ENCODE measurements around the gene CYTH4.

Gene CYTH4

GRCh38 chr22:37304595-37305343 lies 22.5 kb downstream of the CYTH4 start:
- peaks cover 23% of the 10 kb centered on the region for H3K4me1 ChIP-seq (ENCODE audit: control insufficient read depth, insufficient read depth, low read length)
- H3K27ac ChIP-seq (ENCODE audit: low read length): no peak overlapping the region
- H3K36me3 ChIP-seq (ENCODE audit: control insufficient read depth in 2 of 2, insufficient read depth in 2 of 2, low read length in 2 of 2): no peaks in the 10 kb centered on the region
- H3K9me3 ChIP-seq (ENCODE audit: control insufficient read depth in 2 of 2, low read length in 2 of 2): no peaks in the 10 kb centered on the region
- H3K27me3 ChIP-seq (ENCODE audit: control insufficient read depth in 1 of 2, insufficient read depth in 2 of 2, low read length in 2 of 2): no peaks in the 10 kb centered on the region
- no peak overlapping the region for H3K9ac ChIP-seq (ENCODE audit: low read length in 2 of 2)
- no peak overlapping the region for H3K4me3 ChIP-seq (ENCODE audit: low read length in 2 of 2)

DNA sequence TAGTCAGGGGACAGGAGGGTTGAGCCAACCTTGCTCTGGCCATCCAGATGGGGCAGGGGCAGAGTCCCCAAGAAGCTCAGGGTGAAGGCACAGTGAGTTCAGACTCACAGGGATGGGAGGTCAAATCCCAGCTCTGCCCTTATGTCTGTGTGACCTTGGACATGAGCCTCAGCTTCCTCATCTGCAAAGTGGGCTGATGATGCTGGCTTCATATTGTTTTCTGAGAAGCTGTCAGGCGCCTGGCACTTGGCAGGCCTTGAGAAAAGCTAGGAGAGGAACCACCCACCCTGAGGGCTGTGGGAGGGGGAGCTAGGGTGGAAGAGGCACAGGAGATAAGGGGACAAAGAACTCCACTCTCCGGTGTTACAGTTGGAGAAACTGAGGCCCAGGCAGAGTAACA lies 23.6 kb downstream of the CYTH4 start:
- H3K9me3 ChIP-seq (ENCODE audit: control insufficient read depth in 2 of 2, low read length in 2 of 2): no peaks in the 10 kb centered on the region
- H3K4me3 ChIP-seq (ENCODE audit: low read length in 2 of 2): no peak overlapping the region
- H3K4me1 ChIP-seq (ENCODE audit: control insufficient read depth, insufficient read depth, low read length): peaks cover 23% of the 10 kb centered on the region
- no peak overlapping the region for H3K9ac ChIP-seq (ENCODE audit: low read length in 2 of 2)
- H3K36me3 ChIP-seq (ENCODE audit: control insufficient read depth in 2 of 2, insufficient read depth in 2 of 2, low read length in 2 of 2): no peaks in the 10 kb centered on the region
- H3K27me3 ChIP-seq (ENCODE audit: control insufficient read depth in 1 of 2, insufficient read depth in 2 of 2, low read length in 2 of 2): no peaks in the 10 kb centered on the region
- no peak overlapping the region for H3K27ac ChIP-seq (ENCODE audit: low read length)

DNA sequence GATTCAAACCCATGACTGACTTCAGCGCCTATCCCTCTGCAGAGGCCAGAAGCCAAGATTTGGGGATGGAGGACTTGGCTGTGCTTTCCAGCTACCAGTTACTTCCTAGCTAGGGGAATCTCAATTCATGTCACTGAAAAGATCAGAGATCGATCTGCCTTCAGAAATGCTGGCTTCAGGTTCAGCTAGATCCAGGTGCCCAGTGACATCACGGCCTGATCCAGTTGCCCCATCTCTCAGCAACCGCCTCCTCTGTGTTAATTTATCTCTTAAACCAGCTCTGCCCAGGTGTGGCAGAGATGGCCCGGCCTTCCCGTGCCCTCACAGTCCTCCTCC lies 24.2 kb downstream of the CYTH4 start:
- Histone ChIP-seq H3K9ac (ENCODE audit: low read length in 2 of 2) (no peak overlapping the region), H3K4me3 (ENCODE audit: low read length in 2 of 2) (no peak overlapping the region), H3K27ac (ENCODE audit: low read length) (no peak overlapping the region), H3K27me3 (ENCODE audit: control insufficient read depth in 1 of 2, insufficient read depth in 2 of 2, low read length in 2 of 2) (peaks cover 0 to 2% of the 10 kb centered on the region in 2 donors), H3K9me3 (ENCODE audit: control insufficient read depth in 2 of 2, low read length in 2 of 2) (no peaks in the 10 kb centered on the region), H3K4me1 (ENCODE audit: control insufficient read depth, insufficient read depth, low read length) (peaks cover 23% of the 10 kb centered on the region), H3K36me3 (ENCODE audit: control insufficient read depth in 2 of 2, insufficient read depth in 2 of 2, low read length in 2 of 2) (no peaks in the 10 kb centered on the region)

DNA sequence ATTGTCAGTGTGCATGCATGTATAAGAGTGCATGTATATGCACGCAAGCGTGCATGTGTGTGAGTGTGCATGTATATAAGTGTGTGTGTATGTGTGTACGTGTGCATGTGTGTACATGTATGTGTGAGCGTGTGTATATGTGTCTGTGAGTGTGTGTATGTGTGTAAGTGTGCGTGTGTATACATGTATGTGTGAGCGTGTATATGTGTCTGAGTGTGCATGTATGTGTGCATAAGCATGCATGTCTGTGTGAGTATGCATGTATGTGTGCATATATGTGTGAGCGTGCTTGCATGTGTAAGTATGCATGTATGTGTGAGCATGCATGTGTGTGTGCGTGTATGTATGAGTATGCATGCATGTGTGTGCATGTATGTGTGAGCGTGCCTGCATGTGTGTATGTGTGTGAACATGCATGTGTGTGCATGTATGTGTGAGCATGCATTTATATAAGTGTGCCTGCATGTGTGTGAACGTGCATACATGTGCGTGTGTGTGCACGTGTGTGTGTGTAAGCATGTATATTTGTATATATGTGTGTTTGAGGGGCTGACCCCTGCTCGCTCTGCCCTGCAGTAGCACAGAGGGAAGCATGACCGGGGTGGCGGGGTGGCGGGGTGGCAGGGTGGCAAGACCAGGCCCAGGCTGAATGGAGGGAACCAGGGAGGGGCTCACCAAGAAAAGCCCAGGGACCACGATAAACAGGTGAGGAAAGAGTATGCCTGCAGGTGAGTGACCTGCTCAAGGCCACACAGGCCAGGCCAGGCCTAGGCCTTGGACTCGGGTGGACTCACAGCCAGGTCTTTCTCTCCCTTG lies 26.3 kb downstream of the CYTH4 start:
- H3K27me3 ChIP-seq (ENCODE audit: control insufficient read depth in 1 of 2, insufficient read depth in 2 of 2, low read length in 2 of 2): peaks cover 0 to 2% of the 10 kb centered on the region in 2 donors
- H3K4me1 ChIP-seq (ENCODE audit: control insufficient read depth, insufficient read depth, low read length): peaks cover 23% of the 10 kb centered on the region
- no peaks in the 10 kb centered on the region for H3K9me3 ChIP-seq (ENCODE audit: control insufficient read depth in 2 of 2, low read length in 2 of 2)
- no peak overlapping the region for H3K27ac ChIP-seq (ENCODE audit: low read length)
- H3K9ac ChIP-seq (ENCODE audit: low read length in 2 of 2): no peak overlapping the region
- H3K36me3 ChIP-seq (ENCODE audit: control insufficient read depth in 2 of 2, insufficient read depth in 2 of 2, low read length in 2 of 2): no peaks in the 10 kb centered on the region
- H3K4me3 ChIP-seq (ENCODE audit: low read length in 2 of 2): no peak overlapping the region

DNA sequence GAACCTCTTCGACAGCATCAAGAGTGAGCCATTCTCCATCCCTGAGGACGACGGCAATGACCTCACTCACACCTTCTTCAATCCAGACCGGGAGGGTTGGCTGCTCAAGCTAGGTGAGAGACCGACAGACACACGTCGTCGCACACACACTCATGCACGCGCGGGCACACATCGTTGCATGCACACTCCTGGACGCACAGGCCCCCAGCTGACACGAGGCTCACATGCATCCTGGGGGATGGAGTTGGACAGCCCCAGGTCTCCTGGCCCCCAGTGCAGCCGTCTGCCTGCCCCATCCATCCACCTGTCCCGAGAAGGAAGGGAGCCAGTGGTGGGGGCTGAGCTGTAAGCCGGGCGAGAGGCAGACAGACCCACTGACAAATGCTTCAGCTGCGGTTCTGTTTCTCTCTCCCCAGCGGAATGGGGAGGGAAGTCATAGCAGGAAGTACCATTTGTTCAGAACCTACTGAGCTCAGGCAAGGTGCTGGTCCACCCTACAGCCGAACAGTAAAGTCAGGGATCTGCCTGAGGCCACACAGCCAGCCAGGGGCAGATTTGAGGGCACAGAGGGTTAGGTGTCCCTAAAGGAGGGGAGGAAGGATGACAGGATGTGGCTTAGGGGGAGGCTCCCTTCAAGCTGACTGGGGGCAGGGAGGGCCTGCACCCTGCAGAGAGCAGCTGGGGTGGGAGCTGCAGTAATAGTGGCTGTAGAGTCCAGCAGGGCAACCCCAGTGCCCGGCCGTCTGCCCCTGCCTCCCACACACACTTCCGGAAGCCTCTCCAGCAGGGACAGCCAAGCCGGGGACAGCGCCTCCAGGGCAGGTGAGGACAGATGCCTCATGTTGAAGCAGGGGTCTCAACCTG lies 27.1 kb downstream of the CYTH4 start:
- Histone ChIP-seq H3K27me3 (ENCODE audit: control insufficient read depth in 1 of 2, insufficient read depth in 2 of 2, low read length in 2 of 2) (peaks cover 0 to 2% of the 10 kb centered on the region in 2 donors), H3K4me1 (ENCODE audit: control insufficient read depth, insufficient read depth, low read length) (peaks cover 26% of the 10 kb centered on the region), H3K27ac (ENCODE audit: low read length) (no peak overlapping the region), H3K36me3 (ENCODE audit: control insufficient read depth in 2 of 2, insufficient read depth in 2 of 2, low read length in 2 of 2) (no peaks in the 10 kb centered on the region), H3K9ac (ENCODE audit: low read length in 2 of 2) (no peak overlapping the region), H3K4me3 (ENCODE audit: low read length in 2 of 2) (no peak overlapping the region), H3K9me3 (ENCODE audit: control insufficient read depth in 2 of 2, low read length in 2 of 2) (no peaks in the 10 kb centered on the region)

- no peak overlapping the region for H3K9ac ChIP-seq (ENCODE audit: low read length in 2 of 2)
- no peak overlapping the region for H3K27ac ChIP-seq (ENCODE audit: low read length)
- H3K4me3 ChIP-seq (ENCODE audit: low read length in 2 of 2): no peak overlapping the region
- H3K9me3 ChIP-seq (ENCODE audit: control insufficient read depth in 2 of 2, low read length in 2 of 2): no peaks in the 10 kb centered on the region
- peaks cover 0 to 2% of the 10 kb centered on the region in 2 donors for H3K27me3 ChIP-seq (ENCODE audit: control insufficient read depth in 1 of 2, insufficient read depth in 2 of 2, low read length in 2 of 2)
- no peaks in the 10 kb centered on the region for H3K36me3 ChIP-seq (ENCODE audit: control insufficient read depth in 2 of 2, insufficient read depth in 2 of 2, low read length in 2 of 2)
- H3K4me1 ChIP-seq (ENCODE audit: control insufficient read depth, insufficient read depth, low read length): peaks cover 26% of the 10 kb centered on the region
Measured at GRCh38 chr22:37310075-37310606, 27.8 kb downstream of the CYTH4 start.

- H3K27me3 ChIP-seq (ENCODE audit: control insufficient read depth in 1 of 2, insufficient read depth in 2 of 2, low read length in 2 of 2): peaks cover 0 to 2% of the 10 kb centered on the region in 2 donors
- H3K4me1 ChIP-seq (ENCODE audit: control insufficient read depth, insufficient read depth, low read length): peaks cover 26% of the 10 kb centered on the region
- H3K27ac ChIP-seq (ENCODE audit: low read length): no peak overlapping the region
- H3K36me3 ChIP-seq (ENCODE audit: control insufficient read depth in 2 of 2, insufficient read depth in 2 of 2, low read length in 2 of 2): no peaks in the 10 kb centered on the region
- H3K9me3 ChIP-seq (ENCODE audit: control insufficient read depth in 2 of 2, low read length in 2 of 2): no peaks in the 10 kb centered on the region
- no peak overlapping the region for H3K9ac ChIP-seq (ENCODE audit: low read length in 2 of 2)
- H3K4me3 ChIP-seq (ENCODE audit: low read length in 2 of 2): no peak overlapping the region
Measured at GRCh38 chr22:37310815-37311595, 28.7 kb downstream of the CYTH4 start.

DNA sequence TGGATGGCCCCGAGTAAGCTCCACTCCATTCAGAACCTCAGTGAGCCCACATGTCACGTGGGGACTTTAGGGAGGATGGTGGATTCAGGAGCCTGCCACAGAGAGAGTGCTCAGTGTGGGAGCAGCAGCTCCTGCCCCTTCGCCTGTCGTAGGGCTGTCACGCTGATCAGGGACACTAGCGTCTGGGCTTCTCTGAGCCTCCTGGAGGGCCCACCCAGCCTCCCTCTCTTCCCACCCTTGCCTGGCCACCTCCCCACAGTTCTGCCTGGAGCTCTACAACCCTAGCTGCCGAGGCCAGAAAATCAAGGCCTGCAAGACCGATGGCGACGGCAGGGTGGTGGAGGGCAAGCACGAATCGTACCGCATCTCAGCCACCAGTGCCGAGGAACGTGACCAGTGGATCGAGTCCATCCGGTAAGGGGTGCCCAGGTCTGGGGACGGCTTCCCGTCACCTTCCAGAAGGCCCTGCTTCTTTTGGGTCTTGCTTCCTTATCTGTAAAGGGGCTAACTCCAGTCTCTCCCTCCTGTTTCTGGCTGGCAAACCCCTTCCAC lies 29.5 kb downstream of the CYTH4 start:
- Histone ChIP-seq H3K4me3 (ENCODE audit: low read length in 2 of 2) (no peak overlapping the region), H3K36me3 (ENCODE audit: control insufficient read depth in 2 of 2, insufficient read depth in 2 of 2, low read length in 2 of 2) (no peaks in the 10 kb centered on the region), H3K4me1 (ENCODE audit: control insufficient read depth, insufficient read depth, low read length) (peaks cover 23% of the 10 kb centered on the region), H3K9me3 (ENCODE audit: control insufficient read depth in 2 of 2, low read length in 2 of 2) (no peaks in the 10 kb centered on the region), H3K9ac (ENCODE audit: low read length in 2 of 2) (no peak overlapping the region), H3K27ac (ENCODE audit: low read length) (no peak overlapping the region), H3K27me3 (ENCODE audit: control insufficient read depth in 1 of 2, insufficient read depth in 2 of 2, low read length in 2 of 2) (peaks cover 2% of the 10 kb centered on the region in 2 donors)

- Histone ChIP-seq H3K4me1 (ENCODE audit: control insufficient read depth, insufficient read depth, low read length) (peaks cover 16% of the 10 kb centered on the region), H3K27ac (ENCODE audit: low read length) (no peak overlapping the region), H3K9me3 (ENCODE audit: control insufficient read depth in 2 of 2, low read length in 2 of 2) (no peaks in the 10 kb centered on the region), H3K27me3 (ENCODE audit: control insufficient read depth in 1 of 2, insufficient read depth in 2 of 2, low read length in 2 of 2) (peaks cover 2 to 5% of the 10 kb centered on the region in 2 donors), H3K4me3 (ENCODE audit: low read length in 2 of 2) (no peak overlapping the region), H3K9ac (ENCODE audit: low read length in 2 of 2) (no peak overlapping the region), H3K36me3 (ENCODE audit: control insufficient read depth in 2 of 2, insufficient read depth in 2 of 2, low read length in 2 of 2) (no peaks in the 10 kb centered on the region)
Measured at GRCh38 chr22:37312549-37313183, 30.4 kb downstream of the CYTH4 start.

All from stomach smooth muscle (tissue), 2 donors.